A549 (cell line): ENCODE results near the gene PER1. TPM values are rescaled to one million over a fixed set of nuclear protein-coding genes. Genes with fewer than 3 reads are reported as not detected.

Source experiments
- ATAC-seq, 2 experiments: fragments of 200-7000 bp in 1 of 2; fragments of >200 bp in 1 of 2; cut with Nextera tagmentation in 1 of 2; cut with Tn5 transposase in 1 of 2; 3 replicates each; pipeline versions ENCODE4 v1.8.0 to v1.9.1; 2018 to 2020; ENCODE audit warnings: mild to moderate bottlenecking in 1 of 2, moderate library complexity in 1 of 2
- CTCF ChIA-PET: fragments of 300-600 bp; sonication (Branson Sonifier 250); formaldehyde crosslinking; extraction: SDS; loops from one replicate; lab custom pipeline; 2021; ENCODE audit warnings: antibody characterized with exemption, inconsistent platforms; lab: Yijun Ruan, JAX
- POLR2A ChIA-PET: fragments of 350-600 bp; formaldehyde crosslinking; extraction: SDS; loops from one replicate; lab custom pipeline; 2021; ENCODE audit warnings: antibody characterized with exemption, inconsistent platforms; lab: Yijun Ruan, JAX
- DNase-seq, 2 experiments: peaks; one replicate each; pipeline versions ENCODE4 v3.0.0 to v3.0.0-alpha.2; 2011 to 2016; ENCODE audit warnings: low read depth in 1 of 2, low spot score in 1 of 2
- FAIRE-seq: peaks from 2 replicates; lab custom pipeline; 2011; peaks lifted over from hg19 to GRCh38; lab: Jason Lieb, UNC
- H3K27ac ChIP-seq, 2 experiments: fragments of >200 bp; sonication (Bioruptor Twin); formaldehyde crosslinking; 3 replicates each; pipeline ENCODE4 v1.5.1; 2016 to 2017
- H3K4me1 ChIP-seq: fragments of >200 bp; sonication (Bioruptor Twin); formaldehyde crosslinking; 3 replicates; pipeline ENCODE4 v1.6.1; 2016
- H3K4me2 ChIP-seq: fragments of >200 bp; sonication (Bioruptor Twin); formaldehyde crosslinking; 3 replicates; pipeline ENCODE4 v1.6.1; 2016
- H3K4me3 ChIP-seq: fragments of >200 bp; sonication (Bioruptor Twin); formaldehyde crosslinking; 3 replicates; pipeline ENCODE4 v1.5.1; 2016
- H3K9me3 ChIP-seq: fragments of >200 bp; sonication (Bioruptor Twin); formaldehyde crosslinking; 3 replicates; pipeline ENCODE4 v1.6.1; 2016
- CBX8 ChIP-seq: fragments of 200-600 bp; sonication (generic); IDR thresholded peaks from 2 replicates; pipeline ENCODE4 v1.6.1; 2016
- CEBPB ChIP-seq, 2 experiments: fragments of >200 bp in 1 of 2; sonication (Bioruptor Twin) in 1 of 2; formaldehyde crosslinking in 1 of 2; IDR thresholded peaks; 2 replicates each; pipeline ENCODE4 v1.6.1; 2012 to 2016
- CHD2 ChIP-seq: fragments of 150-350 bp; IDR thresholded peaks from 2 replicates; pipeline ENCODE4 v1.6.1; 2014; ENCODE audit warnings: low read length; ENCODE audit not compliant: partially characterized antibody
- CHD4 ChIP-seq: fragments of 200-600 bp; sonication (generic); IDR thresholded peaks from 2 replicates; pipeline ENCODE4 v1.6.1; 2016; ENCODE audit warnings: antibody characterized with exemption, mild to moderate bottlenecking, borderline replicate concordance
- E2F6 ChIP-seq: IDR thresholded peaks from 2 replicates; pipeline ENCODE4 v1.6.1; 2012; ENCODE audit warnings: low read depth, borderline replicate concordance
- EHF ChIP-seq: fragments of 250-450 bp; sonication (Bioruptor Pico); IDR thresholded peaks from 2 replicates; pipeline ENCODE4 v1.5.0; 2020; ENCODE audit warnings: mild to moderate bottlenecking
- EP300 ChIP-seq, 2 experiments: fragments of >200 bp; sonication (Bioruptor Twin); formaldehyde crosslinking; IDR thresholded peaks; 2 replicates in 1 of 2; 3 replicates in 1 of 2; pipeline ENCODE4 v1.6.1; 2016 to 2017
- FOSB ChIP-seq: fragments of 250-450 bp; sonication (Bioruptor Pico); IDR thresholded peaks from 2 replicates; pipeline ENCODE4 v1.5.0; 2020; ENCODE audit warnings: mild to moderate bottlenecking, moderate library complexity
- FOSL2 ChIP-seq, 2 experiments: fragments of 450-650 bp in 1 of 2; fragments of >200 bp in 1 of 2; sonication (Bioruptor Twin) in 1 of 2; formaldehyde crosslinking; IDR thresholded peaks; 2 replicates each; pipeline versions ENCODE4 v1.5.0 to v1.6.1; 2016 to 2020; ENCODE audit warnings: mild to moderate bottlenecking in 1 of 2, moderate library complexity in 1 of 2
- FOXS1 ChIP-seq: fragments of 250-450 bp; sonication (Bioruptor Pico); IDR thresholded peaks from 2 replicates; pipeline ENCODE4 v1.5.0; 2020; ENCODE audit warnings: mild to moderate bottlenecking, moderate library complexity
- GATA3 ChIP-seq: IDR thresholded peaks from 2 replicates; pipeline ENCODE4 v1.6.1; 2012; ENCODE audit warnings: borderline replicate concordance
- HDAC2 ChIP-seq: fragments of 200-600 bp; sonication (generic); IDR thresholded peaks from 2 replicates; pipeline ENCODE4 v1.6.1; 2016
- HES2 ChIP-seq: fragments of >200 bp; sonication (Bioruptor Twin); formaldehyde crosslinking; IDR thresholded peaks from 2 replicates; pipeline ENCODE4 v1.6.1; 2016
- HOXA7 ChIP-seq: fragments of 250-450 bp; sonication (Bioruptor Pico); IDR thresholded peaks from 2 replicates; pipeline ENCODE4 v1.5.0; 2020; ENCODE audit warnings: mild to moderate bottlenecking, moderate library complexity
- HOXB13 ChIP-seq: fragments of 250-450 bp; sonication (Bioruptor Pico); IDR thresholded peaks from 2 replicates; pipeline ENCODE4 v1.5.0; 2020; ENCODE audit warnings: low read depth, mild to moderate bottlenecking, moderate library complexity
- HOXB5 ChIP-seq: fragments of 250-450 bp; sonication (Bioruptor Pico); IDR thresholded peaks from 2 replicates; pipeline ENCODE4 v1.5.0; 2020; ENCODE audit warnings: mild to moderate bottlenecking, moderate library complexity
- JUN ChIP-seq, 2 experiments: fragments of >200 bp; sonication (Bioruptor Twin); formaldehyde crosslinking; IDR thresholded peaks; 2 replicates in 1 of 2; 3 replicates in 1 of 2; pipeline ENCODE4 v1.6.1; 2016 to 2017
- KDM1A ChIP-seq: fragments of 200-600 bp; sonication (generic); IDR thresholded peaks from 2 replicates; pipeline ENCODE4 v1.6.1; 2016; ENCODE audit warnings: low read depth, mild to moderate bottlenecking
- MAFK ChIP-seq: fragments of 450-650 bp; IDR thresholded peaks from 2 replicates; pipeline ENCODE4 v1.6.1; 2014; ENCODE audit not compliant: partially characterized antibody
- MAX ChIP-seq: IDR thresholded peaks from 2 replicates; pipeline ENCODE4 v1.6.1; 2012
- MAZ ChIP-seq: fragments of 150-350 bp; IDR thresholded peaks from 2 replicates; pipeline ENCODE4 v1.6.1; 2014; ENCODE audit warnings: antibody characterized with exemption, low read depth, low read length, borderline replicate concordance
- MYC ChIP-seq: IDR thresholded peaks from 2 replicates; pipeline ENCODE4 v1.6.1; 2012; ENCODE audit warnings: mild to moderate bottlenecking, inconsistent platforms, low read length, improper control_type of control experiment, borderline replicate concordance
- POLR2A ChIP-seq: IDR thresholded peaks from 2 replicates; pipeline ENCODE4 v1.6.1; 2012; ENCODE audit warnings: mild to moderate bottlenecking, low read length
- POLR2AphosphoS2 ChIP-seq: conservative IDR thresholded peaks from 2 replicates; pipeline ENCODE4 v1.6.1; 2012; ENCODE audit warnings: low read length, improper control_type of control experiment, inconsistent platforms
- RARB ChIP-seq: fragments of 250-450 bp; sonication (Bioruptor Pico); IDR thresholded peaks from 2 replicates; pipeline ENCODE4 v1.8.0; 2021; ENCODE audit warnings: mild to moderate bottlenecking, moderate library complexity
- REST ChIP-seq: fragments of 200-600 bp; sonication (generic); IDR thresholded peaks from 2 replicates; pipeline ENCODE4 v1.6.1; 2016; ENCODE audit warnings: antibody characterized with exemption, mild to moderate bottlenecking, moderate library complexity
- SMC3 ChIP-seq: fragments of >200 bp; sonication (Bioruptor Twin); formaldehyde crosslinking; IDR thresholded peaks from 3 replicates; pipeline ENCODE4 v1.6.1; 2018; ENCODE audit warnings: inconsistent platforms
- SREBF2 ChIP-seq: fragments of 450-650 bp; IDR thresholded peaks from 2 replicates; pipeline ENCODE4 v1.6.1; 2014; ENCODE audit warnings: mild to moderate bottlenecking, moderate library complexity
- TFCP2L1 ChIP-seq: fragments of 250-450 bp; sonication (Bioruptor Pico); IDR thresholded peaks from 2 replicates; pipeline ENCODE4 v1.5.0; 2021; ENCODE audit warnings: mild to moderate bottlenecking
- TP53 ChIP-seq: fragments of 250-450 bp; sonication (Bioruptor Pico); IDR thresholded peaks from 2 replicates; pipeline ENCODE4 v1.5.0; 2021; ENCODE audit warnings: mild to moderate bottlenecking, moderate library complexity
- ZFP36 ChIP-seq: fragments of 450-650 bp; IDR thresholded peaks from 2 replicates; pipeline ENCODE4 v1.6.1; 2014; ENCODE audit warnings: borderline replicate concordance; ENCODE audit not compliant: partially characterized antibody
- ZNF302 ChIP-seq: fragments of 250-450 bp; sonication (Bioruptor Pico); IDR thresholded peaks from 2 replicates; pipeline ENCODE4 v1.9.0; 2021; ENCODE audit warnings: inconsistent platforms, mild to moderate bottlenecking, moderate library complexity
- WGBS: methylation state at CpG from one replicate; pipeline ENCODE4 v1.1.6; 2017; ENCODE audit errors: missing lambda C conversion rate; 5-methylcytosine and 5-hydroxymethylcytosine counted together
- polyA plus RNA-seq, 4 experiments: library from polyadenylated mRNA; depleted of rRNA in 3 of 4; stranded (reverse); fragments of >200 nt; fragmentation: RNase III in 1 of 4; extraction: RNeasy Plus Mini Kit Qiagen cat#74134 plus additional on column Dnase treatment in 1 of 4; gene quantifications; 2 replicates in 3 of 4; 3 replicates in 1 of 4; pipeline ENCODE4 v1.2.3, GENCODE V29; 2011 to 2017

The PER1 gene
- polyA plus RNA-seq, 2 of the 4 experiments (the other 2 are of a cell fraction): 5.5 to 8.7 TPM

- H3K9me3 ChIP-seq: no peaks in the 10 kb centered on the region
- POLR2A ChIA-PET: interaction anchor here (0.5 to 1.9 kb wide), 9 partner anchors 15 to 670 kb away, joined by 3 to 26 read pairs (median 3); partner anchors contain the start of genes CTC1 and POLR2A
- WGBS: 3% methylated on average over 16 of the region's 22 CpGs
- FAIRE-seq: peak; percentile 94
- peak; percentile 90 to 99 for DNase-seq
- H3K4me2 ChIP-seq: peak overlapping the region; percentile 78
- ATAC-seq: peak; percentile 38 to 45
- peak overlapping the region; percentile 65 for H3K4me3 ChIP-seq
- H3K27ac ChIP-seq: peak overlapping the region; percentile 89 to 93
- CTCF ChIA-PET: interaction anchor here (0.9 to 19.5 kb wide), 7 partner anchors 15 to 147 kb away, joined by 3 to 601 read pairs (median 5); no protein-coding TSS in a partner anchor
- TF ChIP-seq RARB (CRISPR knock-in tag): peak; percentile 40; the same call in 1 of the 2 replicates
- no peak for TF ChIP-seq MAFK
- TF ChIP-seq SREBF2: no peak
- TF ChIP-seq HOXA7 (CRISPR knock-in tag): peak; percentile 94
- 0 out of 2 replicates have a peak, but pooled peaks have one; percentile 33 for TF ChIP-seq EHF
- TF ChIP-seq EP300 (IDR thresholded peaks at IDR 0.05): 0 out of 5 replicates have a peak, but pooled peaks of 1 of the 2 experiments have one; percentile 30
- 0 out of 2 replicates have a peak, but pooled peaks have one; percentile 17 for TF ChIP-seq POLR2AphosphoS2
- TF ChIP-seq MAX: peak; percentile 78; the same call in 1 of the 2 replicates
- peak; percentile 81 for TF ChIP-seq FOSB (CRISPR knock-in tag)
- TF ChIP-seq FOXS1 (CRISPR knock-in tag): no peak
- TF ChIP-seq CHD4: no peak
- TF ChIP-seq E2F6: peak; percentile 74
- TF ChIP-seq HOXB13 (CRISPR knock-in tag): peak; percentile 41; the same call in 1 of the 2 replicates
- no peak; a peak in 1 of 4 replicates for TF ChIP-seq CEBPB (IDR thresholded peaks at IDR 0.05)
- peak in 1 of 2 experiments; percentile 60; a peak in 3 of 5 replicates for TF ChIP-seq JUN (IDR thresholded peaks at IDR 0.05)
- TF ChIP-seq TFCP2L1 (CRISPR knock-in tag): peak; percentile 54
- no peak for TF ChIP-seq KDM1A
- no peak for TF ChIP-seq CBX8
- TF ChIP-seq POLR2A: peak; percentile 32; the same call in 1 of the 2 replicates
- peak; percentile 36; the same call in 1 of the 2 replicates for TF ChIP-seq MAZ
- TF ChIP-seq TP53 (CRISPR knock-in tag): no peak
- peak; percentile 47 for TF ChIP-seq GATA3
- peak; percentile 58; the same call in 1 of the 2 replicates for TF ChIP-seq HOXB5 (CRISPR knock-in tag)
- no peak for TF ChIP-seq FOSL2 (IDR thresholded peaks at IDR 0.05)
- TF ChIP-seq FOSL2 (CRISPR knock-in tag; IDR thresholded peaks at IDR 0.05): 0 out of 2 replicates have a peak, but pooled peaks have one; percentile 5
- peak; percentile 64 for TF ChIP-seq MYC
- TF ChIP-seq HES2: no peak
- H3K4me1 ChIP-seq: peaks cover 49% of the 10 kb centered on the region
These were observed 1.9 kb upstream of the PER1 start for GRCh38 chr17:8153957-8154607.

- peak overlapping the region; percentile 30 for H3K4me3 ChIP-seq
- ChIA-PET CTCF (interaction anchor here (0.7 to 19.5 kb wide), 7 partner anchors 15 to 147 kb away, joined by 3 to 601 read pairs (median 4); no protein-coding TSS in a partner anchor), POLR2A (interaction anchor here (0.6 to 1.9 kb wide), 7 partner anchors 14 to 670 kb away, joined by 3 to 26 read pairs (median 3); partner anchors contain the start of gene POLR2A)
- ATAC-seq: peak; percentile 21 to 42
- H3K27ac ChIP-seq: peak overlapping the region; percentile 89 to 93
- peak overlapping the region; percentile 78 for H3K4me2 ChIP-seq
- under 1% methylated on average over 13 of the region's 13 CpGs for WGBS
- peaks cover 46% of the 10 kb centered on the region for H3K4me1 ChIP-seq
- no peaks in the 10 kb centered on the region for H3K9me3 ChIP-seq
- FAIRE-seq: peak; percentile 89
- peak; percentile 87 to 98 for DNase-seq
- TF ChIP-seq KDM1A (no peak), CHD4 (no peak), E2F6 (peak; percentile 27; the same call in 1 of the 2 replicates), REST (no peak; the same call in 1 of the 2 replicates), CHD2 (no peak), FOSB (CRISPR knock-in tag) (no peak), ZNF302 (no peak), HDAC2 (no peak), MAFK (peak; percentile 60), SMC3 (no peak), ZFP36 (no peak)
These were observed 1.3 kb upstream of the PER1 start for GRCh38 chr17:8153525-8153956.
